ENCODE measurements around the gene BICDL2. TPM values are rescaled to one million over a fixed set of nuclear protein-coding genes. Genes with fewer than 3 reads are reported as not detected.

BICDL2 gene
- total and polyA plus RNA-seq, 9 of the 15 experiments (the other 6 are each of a cell fraction or from before 2014, with no cell fraction given): 0.09 to 0.28 (median 0.09) TPM; not detected in 6

DNA sequence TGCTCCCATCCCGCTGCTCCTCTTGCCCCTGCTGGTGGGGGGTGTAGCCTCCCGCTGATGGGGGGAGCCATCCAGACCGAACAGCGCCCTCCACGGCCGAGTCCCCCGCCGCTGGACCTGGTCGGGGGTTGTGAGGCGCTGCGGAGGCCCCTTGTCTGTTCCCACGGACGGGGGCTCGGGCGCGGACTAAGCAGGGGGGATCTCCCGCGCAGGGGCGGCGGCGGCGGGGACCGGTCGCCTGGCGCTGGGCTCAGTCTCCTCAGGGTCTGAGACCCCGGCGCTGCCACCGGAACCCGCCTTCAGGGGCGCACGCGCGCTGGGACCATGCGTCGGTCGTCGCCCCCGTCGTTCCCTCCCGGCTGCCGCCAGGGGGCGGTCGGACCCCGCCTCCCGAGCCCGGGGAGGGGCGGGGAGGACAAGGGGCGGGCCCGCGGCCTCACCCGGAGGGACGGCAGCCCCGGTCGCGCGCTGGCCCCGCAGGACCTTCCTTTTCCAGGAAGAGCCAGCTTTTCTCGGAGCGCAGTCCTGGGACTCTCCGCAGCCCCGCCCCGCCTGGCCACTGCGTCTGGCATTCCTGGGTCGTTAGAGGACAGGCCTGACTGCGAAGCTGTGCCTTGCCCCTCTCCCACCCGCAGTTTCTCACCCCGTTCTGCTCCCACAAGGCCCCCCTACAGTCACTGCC is 22.4 kb upstream of the BICDL2 start (continued):
- TF ChIP-seq, protein P1, sequence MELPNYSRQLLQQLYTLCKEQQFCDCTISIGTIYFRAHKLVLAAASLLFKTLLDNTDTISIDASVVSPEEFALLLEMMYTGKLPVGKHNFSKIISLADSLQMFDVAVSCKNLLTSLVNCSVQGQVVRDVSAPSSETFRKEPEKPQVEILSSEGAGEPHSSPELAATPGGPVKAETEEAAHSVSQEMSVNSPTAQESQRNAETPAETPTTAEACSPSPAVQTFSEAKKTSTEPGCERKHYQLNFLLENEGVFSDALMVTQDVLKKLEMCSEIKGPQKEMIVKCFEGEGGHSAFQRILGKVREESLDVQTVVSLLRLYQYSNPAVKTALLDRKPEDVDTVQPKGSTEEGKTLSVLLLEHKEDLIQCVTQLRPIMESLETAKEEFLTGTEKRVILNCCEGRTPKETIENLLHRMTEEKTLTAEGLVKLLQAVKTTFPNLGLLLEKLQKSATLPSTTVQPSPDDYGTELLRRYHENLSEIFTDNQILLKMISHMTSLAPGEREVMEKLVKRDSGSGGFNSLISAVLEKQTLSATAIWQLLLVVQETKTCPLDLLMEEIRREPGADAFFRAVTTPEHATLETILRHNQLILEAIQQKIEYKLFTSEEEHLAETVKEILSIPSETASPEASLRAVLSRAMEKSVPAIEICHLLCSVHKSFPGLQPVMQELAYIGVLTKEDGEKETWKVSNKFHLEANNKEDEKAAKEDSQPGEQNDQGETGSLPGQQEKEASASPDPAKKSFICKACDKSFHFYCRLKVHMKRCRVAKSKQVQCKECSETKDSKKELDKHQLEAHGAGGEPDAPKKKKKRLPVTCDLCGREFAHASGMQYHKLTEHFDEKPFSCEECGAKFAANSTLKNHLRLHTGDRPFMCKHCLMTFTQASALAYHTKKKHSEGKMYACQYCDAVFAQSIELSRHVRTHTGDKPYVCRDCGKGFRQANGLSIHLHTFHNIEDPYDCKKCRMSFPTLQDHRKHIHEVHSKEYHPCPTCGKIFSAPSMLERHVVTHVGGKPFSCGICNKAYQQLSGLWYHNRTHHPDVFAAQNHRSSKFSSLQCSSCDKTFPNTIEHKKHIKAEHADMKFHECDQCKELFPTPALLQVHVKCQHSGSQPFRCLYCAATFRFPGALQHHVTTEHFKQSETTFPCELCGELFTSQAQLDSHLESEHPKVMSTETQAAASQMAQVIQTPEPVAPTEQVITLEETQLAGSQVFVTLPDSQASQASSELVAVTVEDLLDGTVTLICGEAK (IDR thresholded peaks at IDR 0.05): no peak; the same call in 1 of the 2 replicates
- TF ChIP-seq, protein P1 (CRISPR knock-in tag; IDR thresholded peaks at IDR 0.05): no peak
- TF ChIP-seq PPARD (CRISPR knock-in tag; IDR thresholded peaks at IDR 0.05) (no peak), BCOR (IDR thresholded peaks at IDR 0.05) (no peak), PCBP2 (IDR thresholded peaks at IDR 0.05; ENCODE audit: low read depth, low read length, poor library complexity, severe bottlenecking) (no peak), KLF10 (CRISPR knock-in tag; IDR thresholded peaks at IDR 0.05) (no peak), ZNF584 (CRISPR knock-in tag; IDR thresholded peaks at IDR 0.05; ENCODE audit: low read depth) (no peak), MCM2 (IDR thresholded peaks at IDR 0.05; ENCODE audit: low read depth) (no peak), ILK (tag; IDR thresholded peaks at IDR 0.05; ENCODE audit: borderline replicate concordance, low read depth) (no peak), ELK1 (CRISPR knock-in tag; IDR thresholded peaks at IDR 0.05) (no peak), GABPB2 (CRISPR knock-in tag; conservative IDR thresholded peaks at IDR 0.05) (no peak), PBX2 (CRISPR knock-in tag; IDR thresholded peaks at IDR 0.05; ENCODE audit: low read depth) (no peak), PBX2 (tag; conservative IDR thresholded peaks at IDR 0.05; ENCODE audit: low read depth) (no peak), KDM4B (IDR thresholded peaks at IDR 0.05; ENCODE audit: borderline replicate concordance in 2 of 2, low read depth in 1 of 2) (peak in 1 of 2 experiments; percentile 44; a peak in 1 of 4 replicates), NR2C1 (IDR thresholded peaks at IDR 0.05) (no peak), NR2C1 (tag; IDR thresholded peaks at IDR 0.05) (no peak)

All from K562 (cell line).